Panc1 (cell line): ENCODE measurements around the gene NOXA1. TPM values are rescaled to one million over a fixed set of nuclear protein-coding genes. Genes with fewer than 3 reads are reported as not detected.

Experiments
- ATAC-seq: fragments of 200-7000 bp; cut with Tn5 transposase; 2 replicates; pipeline ENCODE4 v1.9.1; 2020; ENCODE audit warnings: mild to moderate bottlenecking, moderate library complexity
- BruUV-seq: library from RNA; stranded (reverse); fragments of 400-500 nt; replicated peaks from 2 replicates; lab custom pipeline; 2021; lab: Mats Ljungman, UMichigan
- CTCF ChIA-PET: fragments of 300-600 bp; sonication (Branson Sonifier 250); formaldehyde crosslinking; loops from one replicate; lab custom pipeline; 2022; ENCODE audit warnings: antibody characterized with exemption; lab: Charles Lee
- POLR2A ChIA-PET: fragments of 300-600 bp; sonication (Branson Sonifier 250); formaldehyde crosslinking; loops from one replicate; lab custom pipeline; 2022; ENCODE audit warnings: antibody characterized with exemption; lab: Charles Lee
- DNase-seq: peaks from one replicate; pipeline ENCODE4 v3.0.0-alpha.2; 2010; ENCODE audit warnings: low read depth, low spot score
- H3K27ac ChIP-seq: 2 replicates; pipeline ENCODE4 v1.5.1; 2011; ENCODE audit warnings: mild to moderate bottlenecking, low read length, inconsistent platforms
- H3K27me3 ChIP-seq: fragments of 200-500 bp; sonication (Bioruptor generic); 2 replicates; pipeline ENCODE4 v1.6.0; 2014; ENCODE audit warnings: low read length, inconsistent platforms; ENCODE audit not compliant: control insufficient read depth, insufficient read depth
- H3K36me3 ChIP-seq: fragments of 200-500 bp; sonication (Bioruptor generic); 2 replicates; pipeline ENCODE4 v1.5.1; 2014; ENCODE audit warnings: inconsistent platforms, mild to moderate bottlenecking, low read length, moderate library complexity; ENCODE audit not compliant: control insufficient read depth, insufficient read depth
- H3K4me1 ChIP-seq: 2 replicates; pipeline ENCODE4 v1.5.1; 2011; ENCODE audit warnings: inconsistent platforms, mild to moderate bottlenecking, low read length, moderate library complexity; ENCODE audit not compliant: control insufficient read depth, insufficient read depth
- H3K4me3 ChIP-seq, 2 experiments: 2 replicates each; pipeline ENCODE4 v1.5.1; 2011 to 2012; ENCODE audit warnings: low read depth in 2 of 2, low read length in 2 of 2, mild to moderate bottlenecking in 2 of 2, inconsistent platforms in 1 of 2, moderate library complexity in 1 of 2
- H3K9me3 ChIP-seq: fragments of 200-500 bp; sonication (Bioruptor generic); 2 replicates; pipeline ENCODE4 v1.5.1; 2014; ENCODE audit warnings: low read depth, mild to moderate bottlenecking, inconsistent platforms, low read length, moderate library complexity; ENCODE audit not compliant: control insufficient read depth, insufficient read depth
- CTCF ChIP-seq: fragments of 450-650 bp; IDR thresholded peaks from 2 replicates; pipeline ENCODE4 v1.5.1; 2017; ENCODE audit warnings: mild to moderate bottlenecking
- POLR2AphosphoS5 ChIP-seq: IDR thresholded peaks from 2 replicates; pipeline ENCODE4 v1.6.1; 2012; ENCODE audit warnings: mild to moderate bottlenecking, low read depth, low read length, moderate library complexity
- SIN3A ChIP-seq: IDR thresholded peaks from 2 replicates; pipeline ENCODE4 v1.6.1; 2012; ENCODE audit warnings: low read depth, mild to moderate bottlenecking, low read length, moderate library complexity, borderline replicate concordance; ENCODE audit not compliant: insufficient read depth
- TCF7L2 ChIP-seq: IDR thresholded peaks from 2 replicates; pipeline ENCODE4 v1.6.1; 2011; ENCODE audit warnings: mild to moderate bottlenecking, low read depth, low read length, inconsistent platforms
- in situ Hi-C: cut with HindIII; loops from 2 replicates; pipeline ENCODE4 v1.10.0; 2016; ENCODE audit warnings: low sequenced_read_pairs, low pct_unique_long_range_greater_than_20kb
- intact Hi-C: fragments of 100-400 bp; cut with micrococcal nuclease; formaldehyde crosslinking; loops from one replicate; pipeline ENCODE4 v1.10.0; 2022; ENCODE audit not compliant: unreplicated experiment
- total RNA-seq: library from RNA; stranded (reverse); gene quantifications from one replicate; pipeline ENCODE4 v1.2.1, GENCODE V29; 2021; ENCODE audit not compliant: unreplicated experiment
- TF ChIP-seq, protein P1 (sequence below), 2 experiments: IDR thresholded peaks; 2 replicates each; pipeline ENCODE4 v1.6.1; 2011 to 2012; ENCODE audit warnings: low read depth in 2 of 2, control low read depth in 1 of 2, low read length in 1 of 2, mild to moderate bottlenecking in 1 of 2, moderate library complexity in 1 of 2; ENCODE audit not compliant: insufficient read depth in 1 of 2

The NOXA1 gene
- total RNA-seq, 1 experiment from 2014 or later, result 3.7 TPM

DNA sequence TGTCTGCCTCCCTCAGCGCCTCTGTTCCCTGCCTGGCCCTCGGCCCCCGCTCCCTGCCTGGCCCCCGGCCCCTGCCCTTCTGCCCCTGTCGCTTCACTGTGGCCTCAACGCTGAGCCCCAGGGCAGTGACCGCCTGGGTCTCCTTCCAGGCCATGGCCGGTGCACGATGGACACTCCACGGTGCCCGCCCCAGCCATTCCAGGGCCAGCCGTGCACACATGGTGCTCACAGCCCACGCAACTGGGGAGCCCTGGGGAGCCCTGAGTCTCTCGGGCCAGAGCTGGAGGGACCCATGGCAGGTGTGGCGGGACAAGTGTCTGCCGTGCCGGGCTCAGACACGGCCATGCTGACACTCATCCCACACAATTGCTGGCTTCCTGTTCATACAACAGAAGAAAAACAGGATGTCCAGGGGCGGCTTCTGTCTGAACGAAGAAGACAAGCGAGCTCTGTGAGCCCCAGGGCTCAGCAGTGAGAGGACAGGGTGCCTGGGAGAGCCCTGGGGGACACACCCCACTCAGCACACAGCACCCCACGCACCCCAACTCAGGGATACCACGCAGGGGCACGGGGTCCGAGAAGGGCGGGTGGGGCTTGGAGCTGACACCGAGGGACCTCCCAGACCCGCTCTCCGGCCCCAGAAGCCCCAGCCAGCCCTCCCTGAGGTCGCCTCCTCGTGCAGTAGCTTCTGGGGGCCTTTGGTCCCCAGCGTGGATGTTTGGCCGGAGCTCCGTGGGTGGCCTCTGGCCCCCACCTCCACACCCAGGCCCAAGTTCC is 35.9 kb upstream of the NOXA1 start:
- Histone ChIP-seq H3K27ac (no peak overlapping the region), H3K4me1 (no peaks in the 10 kb centered on the region), H3K36me3 (no peaks in the 10 kb centered on the region), H3K27me3 (no peaks in the 10 kb centered on the region), H3K4me3 (no peak overlapping the region), H3K9me3 (no peaks in the 10 kb centered on the region)
- ChIA-PET POLR2A (no interaction called here), CTCF (no interaction called here)
- in situ Hi-C loops (no loop called here), intact Hi-C loops (no loop called here)
- ATAC-seq (no peak), DNase-seq (no peak)
- no TSS peak for BruUV-seq
- TF ChIP-seq SIN3A (no peak), TCF7L2 (no peak), CTCF (no peak), POLR2AphosphoS5 (no peak)
- TF ChIP-seq, protein P1, sequence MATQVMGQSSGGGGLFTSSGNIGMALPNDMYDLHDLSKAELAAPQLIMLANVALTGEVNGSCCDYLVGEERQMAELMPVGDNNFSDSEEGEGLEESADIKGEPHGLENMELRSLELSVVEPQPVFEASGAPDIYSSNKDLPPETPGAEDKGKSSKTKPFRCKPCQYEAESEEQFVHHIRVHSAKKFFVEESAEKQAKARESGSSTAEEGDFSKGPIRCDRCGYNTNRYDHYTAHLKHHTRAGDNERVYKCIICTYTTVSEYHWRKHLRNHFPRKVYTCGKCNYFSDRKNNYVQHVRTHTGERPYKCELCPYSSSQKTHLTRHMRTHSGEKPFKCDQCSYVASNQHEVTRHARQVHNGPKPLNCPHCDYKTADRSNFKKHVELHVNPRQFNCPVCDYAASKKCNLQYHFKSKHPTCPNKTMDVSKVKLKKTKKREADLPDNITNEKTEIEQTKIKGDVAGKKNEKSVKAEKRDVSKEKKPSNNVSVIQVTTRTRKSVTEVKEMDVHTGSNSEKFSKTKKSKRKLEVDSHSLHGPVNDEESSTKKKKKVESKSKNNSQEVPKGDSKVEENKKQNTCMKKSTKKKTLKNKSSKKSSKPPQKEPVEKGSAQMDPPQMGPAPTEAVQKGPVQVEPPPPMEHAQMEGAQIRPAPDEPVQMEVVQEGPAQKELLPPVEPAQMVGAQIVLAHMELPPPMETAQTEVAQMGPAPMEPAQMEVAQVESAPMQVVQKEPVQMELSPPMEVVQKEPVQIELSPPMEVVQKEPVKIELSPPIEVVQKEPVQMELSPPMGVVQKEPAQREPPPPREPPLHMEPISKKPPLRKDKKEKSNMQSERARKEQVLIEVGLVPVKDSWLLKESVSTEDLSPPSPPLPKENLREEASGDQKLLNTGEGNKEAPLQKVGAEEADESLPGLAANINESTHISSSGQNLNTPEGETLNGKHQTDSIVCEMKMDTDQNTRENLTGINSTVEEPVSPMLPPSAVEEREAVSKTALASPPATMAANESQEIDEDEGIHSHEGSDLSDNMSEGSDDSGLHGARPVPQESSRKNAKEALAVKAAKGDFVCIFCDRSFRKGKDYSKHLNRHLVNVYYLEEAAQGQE (IDR thresholded peaks at IDR 0.05; ENCODE audit: insufficient read depth in 1 of 2, low read depth in 2 of 2, low read length in 1 of 2), result no peak

DNA sequence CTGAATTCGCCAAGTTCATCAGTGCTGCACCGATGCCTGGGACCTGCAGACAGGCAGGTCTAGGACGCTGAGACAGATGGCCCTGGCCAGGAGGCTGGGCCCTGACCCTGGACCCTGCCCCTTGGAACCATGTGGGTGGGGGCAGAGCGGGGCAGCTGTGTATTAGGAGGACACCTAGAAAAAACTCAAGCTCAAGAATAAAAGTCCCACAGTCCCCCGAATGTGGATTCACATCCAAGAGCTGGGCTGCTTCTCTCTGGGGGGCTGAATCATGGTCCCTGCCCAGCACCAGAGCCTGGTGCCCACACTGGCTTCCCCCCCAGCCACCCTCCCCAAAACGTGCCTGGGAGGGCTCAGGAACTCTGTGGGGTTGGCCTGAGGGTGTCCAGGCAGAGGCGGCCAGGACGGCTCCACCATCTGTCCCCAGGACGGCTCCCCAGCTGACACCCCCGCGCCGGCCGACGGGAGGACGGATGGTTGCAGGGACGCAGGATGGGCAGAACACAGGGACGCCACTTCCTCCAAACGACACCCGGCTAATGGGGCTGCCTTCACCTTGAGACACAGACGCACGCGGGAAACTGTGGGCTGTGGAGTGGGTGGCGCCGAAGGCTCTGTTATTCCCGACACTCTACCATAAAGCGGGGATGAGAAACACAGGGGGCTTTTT is 35.2 kb upstream of the NOXA1 start:
- no peak overlapping the region for H3K4me3 ChIP-seq
- ATAC-seq, result no peak
- DNase-seq, result no peak
- intact Hi-C loops, result no loop called here
- H3K27ac ChIP-seq, result no peak overlapping the region
- ChIA-PET POLR2A (no interaction called here), CTCF (no interaction called here)
- TF ChIP-seq CTCF, result no peak
- H3K9me3 ChIP-seq, result no peaks in the 10 kb centered on the region
- in situ Hi-C loops, result no loop called here
- no TSS peak for BruUV-seq
- no peaks in the 10 kb centered on the region for H3K36me3 ChIP-seq
- no peaks in the 10 kb centered on the region for H3K27me3 ChIP-seq
- H3K4me1 ChIP-seq, result no peaks in the 10 kb centered on the region
